ENCODE results near the gene SEMA5B.

The SEMA5B gene

DNA sequence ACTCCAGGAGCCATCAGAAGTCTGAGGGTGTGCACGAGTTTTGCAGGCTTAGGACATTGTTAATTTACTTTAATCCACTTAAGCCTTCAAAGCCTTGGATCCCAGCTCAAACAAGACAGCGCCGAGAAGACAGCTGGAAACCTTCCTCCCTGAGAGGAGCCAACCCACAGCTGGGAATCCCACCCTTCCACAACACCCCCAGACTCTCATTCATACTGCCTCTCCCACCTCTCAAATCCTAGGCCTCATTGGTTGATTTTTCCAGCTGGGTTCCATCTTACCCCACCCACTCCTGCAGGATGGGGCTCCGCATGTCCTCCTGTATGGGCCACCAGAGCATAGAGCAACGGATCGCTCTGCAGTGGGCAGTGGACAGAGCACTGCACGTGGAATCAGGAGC is 80.4 kb downstream of the SEMA5B start:
- H3K27ac ChIP-seq = no peak overlapping the region
- TF ChIP-seq ZFX (IDR thresholded peaks at IDR 0.05; ENCODE audit: borderline replicate concordance) = no peak
- TF ChIP-seq, protein P1, sequence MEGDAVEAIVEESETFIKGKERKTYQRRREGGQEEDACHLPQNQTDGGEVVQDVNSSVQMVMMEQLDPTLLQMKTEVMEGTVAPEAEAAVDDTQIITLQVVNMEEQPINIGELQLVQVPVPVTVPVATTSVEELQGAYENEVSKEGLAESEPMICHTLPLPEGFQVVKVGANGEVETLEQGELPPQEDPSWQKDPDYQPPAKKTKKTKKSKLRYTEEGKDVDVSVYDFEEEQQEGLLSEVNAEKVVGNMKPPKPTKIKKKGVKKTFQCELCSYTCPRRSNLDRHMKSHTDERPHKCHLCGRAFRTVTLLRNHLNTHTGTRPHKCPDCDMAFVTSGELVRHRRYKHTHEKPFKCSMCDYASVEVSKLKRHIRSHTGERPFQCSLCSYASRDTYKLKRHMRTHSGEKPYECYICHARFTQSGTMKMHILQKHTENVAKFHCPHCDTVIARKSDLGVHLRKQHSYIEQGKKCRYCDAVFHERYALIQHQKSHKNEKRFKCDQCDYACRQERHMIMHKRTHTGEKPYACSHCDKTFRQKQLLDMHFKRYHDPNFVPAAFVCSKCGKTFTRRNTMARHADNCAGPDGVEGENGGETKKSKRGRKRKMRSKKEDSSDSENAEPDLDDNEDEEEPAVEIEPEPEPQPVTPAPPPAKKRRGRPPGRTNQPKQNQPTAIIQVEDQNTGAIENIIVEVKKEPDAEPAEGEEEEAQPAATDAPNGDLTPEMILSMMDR (IDR thresholded peaks at IDR 0.05) = no peak

DNA sequence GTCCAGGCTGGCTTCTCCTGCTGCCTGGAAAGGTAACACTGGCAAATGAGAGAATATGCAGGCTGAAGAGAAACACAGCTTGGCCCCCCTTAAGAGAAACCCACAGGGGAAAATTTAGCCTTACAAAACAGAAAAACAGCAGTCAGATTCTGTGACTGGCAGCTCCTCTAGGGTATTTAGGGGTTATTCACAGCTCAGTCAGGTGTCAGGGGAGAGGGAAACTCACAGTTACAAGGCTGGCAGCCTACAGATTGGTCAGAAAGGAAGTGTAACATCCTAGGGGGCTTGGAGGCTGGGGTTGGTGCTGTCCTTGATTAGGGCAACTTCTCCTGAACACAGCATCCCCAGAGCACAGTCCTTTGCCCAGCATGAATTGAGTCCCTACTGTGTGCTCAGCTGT is 81.4 kb downstream of the SEMA5B start:
- no peak overlapping the region for H3K27ac ChIP-seq
- TF ChIP-seq, protein P1 (IDR thresholded peaks at IDR 0.05) = no peak
- no peak for TF ChIP-seq ZFX (IDR thresholded peaks at IDR 0.05; ENCODE audit: borderline replicate concordance)

DNA sequence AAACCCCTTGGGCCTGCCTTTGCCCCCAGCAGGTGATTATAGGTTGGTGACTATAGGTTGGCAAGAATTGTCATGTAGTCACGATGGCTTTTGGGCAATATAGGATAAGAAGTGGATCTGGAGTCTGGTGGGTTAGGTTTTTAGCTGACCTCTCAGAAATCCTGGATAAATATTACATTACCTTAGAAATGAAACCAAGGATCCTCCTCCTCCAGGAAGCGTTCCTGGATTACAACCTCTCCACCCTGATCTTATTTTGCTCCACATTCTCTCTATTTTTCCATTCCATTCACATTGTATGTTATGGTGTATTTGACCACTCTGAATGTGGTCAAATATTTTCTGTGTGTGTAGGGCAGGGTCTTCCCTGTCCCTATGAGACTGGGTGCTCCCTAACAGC is 82.3 kb downstream of the SEMA5B start:
- H3K27ac ChIP-seq = no peak overlapping the region
- TF ChIP-seq ZFX (IDR thresholded peaks at IDR 0.05; ENCODE audit: borderline replicate concordance) = no peak
- TF ChIP-seq, protein P1 (IDR thresholded peaks at IDR 0.05) = no peak

DNA sequence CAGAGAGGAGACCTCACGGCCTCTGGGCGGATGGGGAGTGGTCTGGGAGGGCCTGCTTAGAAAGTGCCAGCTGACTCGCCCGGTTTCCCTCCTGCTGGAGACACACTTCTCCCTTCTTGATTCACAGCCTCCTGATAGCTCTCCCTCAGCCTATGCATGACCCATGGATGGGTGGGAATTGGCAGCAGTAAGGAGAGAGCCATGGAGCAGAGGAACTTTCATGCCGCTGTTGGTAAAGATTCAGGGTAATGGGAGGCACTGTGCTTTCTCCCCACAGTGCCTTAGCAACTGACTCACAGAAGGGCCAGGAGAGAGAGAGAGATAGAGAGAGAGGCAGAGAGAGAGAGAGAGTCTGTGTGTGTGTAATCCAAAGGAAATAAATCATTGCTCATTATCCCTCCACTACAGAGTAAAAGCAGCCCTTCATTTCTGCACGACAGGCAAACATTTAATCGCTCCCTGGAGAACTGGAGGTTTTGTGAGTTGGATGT is 82.8 kb downstream of the SEMA5B start:
- H3K27ac ChIP-seq = no peak overlapping the region
- TF ChIP-seq, protein P1 (IDR thresholded peaks at IDR 0.05) = no peak
- TF ChIP-seq ZFX (IDR thresholded peaks at IDR 0.05; ENCODE audit: borderline replicate concordance) = no peak

DNA sequence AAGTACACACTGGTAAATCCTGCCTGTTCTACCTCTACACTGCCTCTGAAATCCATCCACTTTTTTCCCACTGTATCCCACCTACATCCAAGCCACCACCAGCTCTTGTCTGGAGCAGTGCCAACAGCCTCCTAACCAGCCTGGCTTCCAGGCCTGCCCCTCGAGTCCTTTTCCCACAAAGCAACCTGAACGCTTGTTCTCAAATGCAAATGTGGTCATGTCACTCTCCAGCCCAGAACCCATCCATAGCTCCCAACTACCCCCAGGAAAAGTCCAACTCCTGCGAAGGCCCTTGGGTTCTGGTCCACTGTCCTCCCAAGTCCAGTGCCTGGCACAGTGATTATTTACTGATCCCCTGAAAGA is 83.8 kb downstream of the SEMA5B start:
- TF ChIP-seq, protein P1 (IDR thresholded peaks at IDR 0.05) = no peak
- TF ChIP-seq ZFX (IDR thresholded peaks at IDR 0.05; ENCODE audit: borderline replicate concordance) = no peak
- no peak overlapping the region for H3K27ac ChIP-seq

DNA sequence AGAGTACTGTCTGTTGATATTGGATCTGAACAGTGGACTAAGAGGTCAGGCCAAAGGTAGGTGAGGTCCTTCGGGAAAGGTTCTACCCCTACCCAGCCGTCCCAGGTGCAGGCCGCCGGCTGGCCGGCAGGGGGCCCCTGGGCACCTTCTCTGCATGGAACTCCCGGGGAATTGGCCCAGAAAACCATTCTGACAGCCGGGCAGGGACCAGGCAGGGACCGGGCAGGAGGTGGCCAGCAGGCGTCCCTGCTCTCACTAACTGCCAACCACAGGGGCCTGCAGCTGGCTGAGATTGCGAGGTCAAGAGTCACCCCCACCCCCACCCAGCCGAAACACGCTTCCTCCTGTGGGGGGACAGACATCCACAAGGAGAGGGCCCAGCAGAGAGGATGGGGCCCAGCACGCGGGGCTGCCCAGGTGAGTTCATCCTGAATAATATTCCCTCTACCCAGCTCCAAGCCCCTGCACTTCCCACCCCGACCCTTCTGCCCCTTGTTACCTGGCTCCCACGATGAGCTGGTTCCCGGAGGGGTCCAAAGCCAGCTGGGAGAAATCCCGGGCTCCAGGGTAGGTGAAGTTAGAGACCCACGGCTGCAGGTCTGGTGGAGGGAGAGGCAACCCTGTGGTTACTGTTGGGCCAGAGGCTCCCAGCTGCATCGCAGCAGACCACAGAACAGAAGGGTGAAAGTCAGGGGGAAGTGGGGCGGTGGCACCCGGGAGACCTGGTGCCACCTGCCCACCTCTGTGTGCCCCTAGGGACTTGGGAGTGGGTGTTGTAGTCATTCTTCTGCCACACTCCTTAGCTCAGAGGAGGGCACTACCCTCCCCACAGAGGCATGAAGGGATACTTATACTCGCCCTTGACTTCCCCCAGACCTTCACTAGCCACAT is 84.4 kb downstream of the SEMA5B start:
- TF ChIP-seq ZFX (IDR thresholded peaks at IDR 0.05; ENCODE audit: borderline replicate concordance) = no peak
- TF ChIP-seq, protein P1 (IDR thresholded peaks at IDR 0.05) = peak; percentile 95
- no peak overlapping the region for H3K27ac ChIP-seq

DNA sequence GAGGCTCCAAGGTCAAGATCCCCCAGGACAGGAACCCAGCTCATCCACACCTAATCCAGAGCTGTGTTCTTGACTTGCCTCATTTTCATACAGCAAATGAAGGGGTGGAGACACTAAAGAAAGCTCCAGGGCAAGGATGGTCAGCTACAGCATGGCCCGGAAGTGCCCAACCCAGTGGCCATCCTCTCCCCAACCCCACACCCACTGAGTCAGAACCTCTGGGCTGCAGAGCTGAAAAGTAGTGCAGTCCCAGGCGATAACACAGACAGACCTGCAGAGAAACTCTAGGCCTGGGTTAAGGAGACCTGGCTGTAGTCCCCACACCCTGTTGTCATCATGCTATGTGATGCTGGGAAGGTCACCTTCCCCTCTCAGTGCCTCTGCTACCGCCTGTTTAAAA is 85.3 kb downstream of the SEMA5B start:
- TF ChIP-seq, protein P1 (IDR thresholded peaks at IDR 0.05) = no peak
- no peak for TF ChIP-seq ZFX (IDR thresholded peaks at IDR 0.05; ENCODE audit: borderline replicate concordance)
- H3K27ac ChIP-seq = no peak overlapping the region
